ENCODE measurements around the gene PTPRK. TPM values are rescaled to one million over a fixed set of nuclear protein-coding genes. Genes with fewer than 3 reads are reported as not detected.
A peak's percentile ranks its signal among the peaks of the same experiment; 100 is the strongest.

The PTPRK gene
- total and polyA plus RNA-seq, 2 of the 8 experiments (the other 6 are each of a cell fraction or from before 2014, with no cell fraction given), result 11.4 to 47.3 TPM

DNA sequence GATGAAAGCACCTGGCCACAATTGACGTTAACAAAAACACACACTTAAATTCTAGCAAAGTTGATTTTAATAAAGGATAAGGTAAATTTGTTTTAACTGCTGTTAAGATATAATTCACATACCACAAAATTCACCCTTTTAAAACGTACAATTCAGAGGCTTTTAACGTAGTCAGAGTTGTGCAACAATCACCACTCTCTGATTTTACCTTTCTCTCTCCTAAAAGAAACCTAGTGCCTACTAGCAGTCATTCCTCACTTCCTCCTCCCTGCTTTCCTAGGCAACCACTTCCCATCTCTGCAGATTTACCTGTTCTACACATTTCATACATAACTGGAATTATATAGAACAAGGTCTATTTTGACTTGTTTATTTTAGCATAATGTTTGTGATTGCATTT lies 58.9 kb downstream of the PTPRK start:
- no peak overlapping the region for H3K9ac ChIP-seq (replicated peaks in 1 of 4; ENCODE audit: extremely low read depth in 1 of 4, low read depth in 3 of 4, low read length in 3 of 4)
- H3K23me2 ChIP-seq (ENCODE audit: low read depth, low read length), result no peaks in the 10 kb centered on the region
- no peak overlapping the region for H3K4ac ChIP-seq (replicated peaks; ENCODE audit: insufficient read length, low read depth, low read length)
- no peak overlapping the region for H3K4me2 ChIP-seq (ENCODE audit: insufficient read depth in 1 of 2, low read depth in 2 of 2, low read length in 2 of 2)
- no peaks in the 10 kb centered on the region for H3K4me1 ChIP-seq (replicated peaks in 1 of 4; ENCODE audit: control insufficient read depth in 3 of 4, insufficient read depth in 4 of 4, low read length in 3 of 4)
- H4K91ac ChIP-seq (replicated peaks; ENCODE audit: insufficient read length, low read length), result no peak overlapping the region
- H2AFZ ChIP-seq (ENCODE audit: low read length), result no peak overlapping the region
- H3K18ac ChIP-seq (ENCODE audit: extremely low read depth, low read length), result no peak overlapping the region
- H2BK12ac ChIP-seq (ENCODE audit: low read depth, low read length), result no peak overlapping the region
- H2BK120ac ChIP-seq (replicated peaks; ENCODE audit: low read depth, low read length), result no peak overlapping the region
- TF ChIP-seq CEBPB (IDR thresholded peaks at IDR 0.05; ENCODE audit: low read depth, low read length), result peak; percentile 44; the same call in 1 of the 2 replicates
- no peak for TF ChIP-seq ASH2L (IDR thresholded peaks at IDR 0.05; ENCODE audit: low read length)
- no peaks in the 10 kb centered on the region for H3K27me3 ChIP-seq (replicated peaks in 1 of 4; ENCODE audit: control insufficient read depth in 3 of 4, extremely low read depth in 1 of 4, insufficient read depth in 3 of 4, low read length in 3 of 4)
- no peak overlapping the region for H2AK5ac ChIP-seq (ENCODE audit: low read depth, low read length)
- CTCF ChIA-PET (ENCODE audit: partially characterized antibody), result no interaction called here
- H3K79me2 ChIP-seq (ENCODE audit: control insufficient read depth in 1 of 2, insufficient read depth in 2 of 2, low read length in 2 of 2), result peaks cover 0 to 15% of the 10 kb centered on the region in 2 experiments; a peak in 2 of 4 replicates
- FAIRE-seq (no peak), DNase-seq (ENCODE audit: low read depth in 1 of 2, low spot score in 2 of 2) (no peak)
- no peak overlapping the region for H4K8ac ChIP-seq (ENCODE audit: extremely low read depth, insufficient read depth, low read length)
- no peak overlapping the region for H2BK15ac ChIP-seq (ENCODE audit: low read length)
- POLR2A ChIA-PET (ENCODE audit: partially characterized antibody), result interaction anchor here (0.7 kb wide), 1 partner anchor 8 kb away, joined by 3 read pairs; no protein-coding TSS in a partner anchor
- WGBS, 2 experiments (ENCODE audit: extremely low coverage in 1 of 2, insufficient coverage in 1 of 2, insufficient read length in 1 of 2, insufficient replicate concordance in 2 of 2, low coverage in 1 of 2, low lambda C conversion rate in 2 of 2, missing lambda C conversion rate in 1 of 2), result 87% methylated on average over 3 of the region's 3 CpGs; no CpG with 5 or more reads in 1 of the 2 experiments
- no peak overlapping the region for H2BK20ac ChIP-seq (ENCODE audit: low read length)
- no peak overlapping the region for H3K4me3 ChIP-seq (ENCODE audit: extremely low read depth in 1 of 4, insufficient read depth in 2 of 4, low read depth in 3 of 4, low read length in 4 of 4)
- H3K14ac ChIP-seq (ENCODE audit: insufficient read length), result no peak overlapping the region
- H3K79me1 ChIP-seq (ENCODE audit: low read depth, low read length), result no peaks in the 10 kb centered on the region; the same call in 1 of the 2 replicates
- H3K23ac ChIP-seq (ENCODE audit: insufficient read length), result no peak overlapping the region
- H3K56ac ChIP-seq (replicated peaks; ENCODE audit: insufficient read length, low read depth, low read length), result no peak overlapping the region
- no peaks in the 10 kb centered on the region for H3K36me3 ChIP-seq (ENCODE audit: control insufficient read depth in 2 of 4, insufficient read depth in 4 of 4, low read length in 3 of 4)
- H4K20me1 ChIP-seq (replicated peaks in 1 of 2; ENCODE audit: control insufficient read depth in 1 of 2, insufficient read depth in 2 of 2, low read length in 2 of 2), result no peaks in the 10 kb centered on the region
- H2BK5ac ChIP-seq (ENCODE audit: low read depth, low read length), result no peak overlapping the region
- no peaks in the 10 kb centered on the region for H3K9me3 ChIP-seq (ENCODE audit: insufficient read depth in 2 of 2, low read depth in 1 of 2, low read length in 1 of 2)
- no peak overlapping the region for H4K5ac ChIP-seq (ENCODE audit: insufficient read length, low read depth, low read length)
- H3K27ac ChIP-seq (ENCODE audit: low read depth, low read length), result no peak overlapping the region
